ENCODE results near the gene TNRC18.

GRCh38 chr7:5462216-5462615 lies 38.6 kb upstream of the TNRC18 start:
- TF ChIP-seq, protein P1, sequence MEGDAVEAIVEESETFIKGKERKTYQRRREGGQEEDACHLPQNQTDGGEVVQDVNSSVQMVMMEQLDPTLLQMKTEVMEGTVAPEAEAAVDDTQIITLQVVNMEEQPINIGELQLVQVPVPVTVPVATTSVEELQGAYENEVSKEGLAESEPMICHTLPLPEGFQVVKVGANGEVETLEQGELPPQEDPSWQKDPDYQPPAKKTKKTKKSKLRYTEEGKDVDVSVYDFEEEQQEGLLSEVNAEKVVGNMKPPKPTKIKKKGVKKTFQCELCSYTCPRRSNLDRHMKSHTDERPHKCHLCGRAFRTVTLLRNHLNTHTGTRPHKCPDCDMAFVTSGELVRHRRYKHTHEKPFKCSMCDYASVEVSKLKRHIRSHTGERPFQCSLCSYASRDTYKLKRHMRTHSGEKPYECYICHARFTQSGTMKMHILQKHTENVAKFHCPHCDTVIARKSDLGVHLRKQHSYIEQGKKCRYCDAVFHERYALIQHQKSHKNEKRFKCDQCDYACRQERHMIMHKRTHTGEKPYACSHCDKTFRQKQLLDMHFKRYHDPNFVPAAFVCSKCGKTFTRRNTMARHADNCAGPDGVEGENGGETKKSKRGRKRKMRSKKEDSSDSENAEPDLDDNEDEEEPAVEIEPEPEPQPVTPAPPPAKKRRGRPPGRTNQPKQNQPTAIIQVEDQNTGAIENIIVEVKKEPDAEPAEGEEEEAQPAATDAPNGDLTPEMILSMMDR (conservative IDR thresholded peaks at IDR 0.05; ENCODE audit: low read length), result no peak
- no peak for TF ChIP-seq EZH2phosphoT487 (IDR thresholded peaks at IDR 0.05; ENCODE audit: borderline replicate concordance, low read depth, low read length)
